WTC11 (cell line): ENCODE results near the gene GPC1. TPM values are rescaled to one million over a fixed set of nuclear protein-coding genes. Genes with fewer than 3 reads are reported as not detected.

Experiments
- ATAC-seq: fragments of 200-7000 bp; cut with Tn5 transposase; 2 replicates; pipeline ENCODE4 v1.10.0; 2021; ENCODE audit warnings: mild to moderate bottlenecking, moderate library complexity
- CTCF ChIA-PET: fragments of 300-600 bp; sonication (Branson Sonifier 250); formaldehyde crosslinking; loops from one replicate; lab custom pipeline; 2021; ENCODE audit warnings: antibody characterized with exemption; lab: Charles Lee
- POLR2A ChIA-PET: fragments of 350-600 bp; sonication (Branson Sonifier 250); formaldehyde crosslinking; loops from one replicate; lab custom pipeline; 2021; ENCODE audit warnings: antibody characterized with exemption; lab: Charles Lee
- DNase-seq: peaks from one replicate; pipeline ENCODE4 v3.0.0; 2021; ENCODE audit warnings: low spot score
- H3K27ac Mint-ChIP-seq: 2 replicates; pipeline ENCODE4 v1.8.0; 2021; ENCODE audit warnings: mixed read lengths
- H3K27me3 Mint-ChIP-seq: 2 replicates; pipeline ENCODE4 v1.8.0; 2021; ENCODE audit warnings: low read depth, mild to moderate bottlenecking, moderate library complexity, mixed read lengths
- H3K36me3 Mint-ChIP-seq: 2 replicates; pipeline ENCODE4 v1.8.0; 2021; ENCODE audit warnings: mixed read lengths
- H3K4me1 Mint-ChIP-seq: 2 replicates; pipeline ENCODE4 v1.8.0; 2022; ENCODE audit warnings: mixed read lengths
- H3K4me3 Mint-ChIP-seq: 2 replicates; pipeline ENCODE4 v1.8.0; 2021; ENCODE audit warnings: mild to moderate bottlenecking, moderate library complexity, mixed read lengths
- H3K9me3 Mint-ChIP-seq: 2 replicates; pipeline ENCODE4 v1.8.0; 2021; ENCODE audit warnings: mixed read lengths
- CTCF ChIP-seq: fragments of 200-600 bp; IDR thresholded peaks from 2 replicates; pipeline ENCODE4 v1.8.0; 2022; ENCODE audit warnings: antibody characterized with exemption
- ESRRA ChIP-seq: sonication (generic); formaldehyde crosslinking; IDR thresholded peaks from 2 replicates; pipeline ENCODE4 v1.8.1; 2022; ENCODE audit warnings: mild to moderate bottlenecking, missing genetic modification reagents, borderline replicate concordance
- ETV6 ChIP-seq: sonication (generic); formaldehyde crosslinking; IDR thresholded peaks from 2 replicates; pipeline ENCODE4 v1.8.1; 2022; ENCODE audit warnings: mild to moderate bottlenecking, missing genetic modification reagents
- GRHL2 ChIP-seq: fragments of 250-450 bp; sonication (Bioruptor Pico); IDR thresholded peaks from 2 replicates; pipeline ENCODE4 v1.8.0; 2022; ENCODE audit warnings: mild to moderate bottlenecking, moderate library complexity; ENCODE audit not compliant: insufficient replicate concordance, severe bottlenecking
- HMGXB4 ChIP-seq: sonication (generic); formaldehyde crosslinking; IDR thresholded peaks from 2 replicates; pipeline ENCODE4 v1.8.1; 2023; ENCODE audit warnings: mild to moderate bottlenecking, moderate library complexity, missing genetic modification reagents
- MAX ChIP-seq: sonication (generic); formaldehyde crosslinking; IDR thresholded peaks from 2 replicates; pipeline ENCODE4 v1.8.0; 2022; ENCODE audit warnings: mild to moderate bottlenecking, missing genetic modification reagents
- NFATC4 ChIP-seq: fragments of 250-450 bp; sonication (Bioruptor Pico); IDR thresholded peaks from 2 replicates; pipeline ENCODE4 v1.9.0; 2021; ENCODE audit warnings: mild to moderate bottlenecking
- NFYB ChIP-seq: sonication (generic); formaldehyde crosslinking; conservative IDR thresholded peaks from 2 replicates; pipeline ENCODE4 v1.8.0; 2022; ENCODE audit warnings: low read depth, missing genetic modification reagents
- NR1H2 ChIP-seq: sonication (generic); formaldehyde crosslinking; IDR thresholded peaks from 2 replicates; pipeline ENCODE4 v1.9.0; 2021; ENCODE audit warnings: mild to moderate bottlenecking, moderate library complexity, missing genetic modification reagents
- PREB ChIP-seq: sonication (generic); formaldehyde crosslinking; IDR thresholded peaks from 2 replicates; pipeline ENCODE4 v1.8.1; 2022; ENCODE audit warnings: mild to moderate bottlenecking, missing genetic modification reagents, moderate library complexity, borderline replicate concordance
- RORB ChIP-seq: fragments of 250-450 bp; sonication (Bioruptor Pico); IDR thresholded peaks from 2 replicates; pipeline ENCODE4 v1.9.0; 2021; ENCODE audit warnings: mild to moderate bottlenecking
- SMAD3 ChIP-seq: sonication (generic); formaldehyde crosslinking; IDR thresholded peaks from 2 replicates; pipeline ENCODE4 v1.8.0; 2022; ENCODE audit warnings: missing genetic modification reagents, mild to moderate bottlenecking, borderline replicate concordance
- SMAD4 ChIP-seq: sonication (generic); formaldehyde crosslinking; IDR thresholded peaks from 2 replicates; pipeline ENCODE4 v1.8.0; 2022; ENCODE audit warnings: mild to moderate bottlenecking, missing genetic modification reagents
- TEAD4 ChIP-seq: sonication (generic); formaldehyde crosslinking; IDR thresholded peaks from 2 replicates; pipeline ENCODE4 v1.8.0; 2022; ENCODE audit warnings: mild to moderate bottlenecking, missing genetic modification reagents
- ZNF121 ChIP-seq: sonication (generic); formaldehyde crosslinking; IDR thresholded peaks from 2 replicates; pipeline ENCODE4 v1.8.0; 2023; ENCODE audit warnings: missing genetic modification reagents
- ZNF281 ChIP-seq: sonication (generic); formaldehyde crosslinking; IDR thresholded peaks from 2 replicates; pipeline ENCODE4 v1.8.0; 2023; ENCODE audit warnings: mild to moderate bottlenecking, missing genetic modification reagents
- ZNF423 ChIP-seq: fragments of 250-450 bp; sonication (Bioruptor Pico); IDR thresholded peaks from 2 replicates; pipeline ENCODE4 v2.1.2; 2022; ENCODE audit warnings: mild to moderate bottlenecking, moderate library complexity
- ZNF425 ChIP-seq: fragments of 250-450 bp; sonication (Bioruptor Pico); conservative IDR thresholded peaks from 2 replicates; pipeline ENCODE4 v1.9.0; 2021; ENCODE audit warnings: mild to moderate bottlenecking
- total RNA-seq: library from RNA; stranded (reverse); gene quantifications from 3 replicates; pipeline ENCODE4 v1.2.3, GENCODE V29; 2021
- TF ChIP-seq, protein P1 (sequence below): sonication (generic); formaldehyde crosslinking; conservative IDR thresholded peaks from 2 replicates; pipeline ENCODE4 v1.8.1; 2023; ENCODE audit warnings: mild to moderate bottlenecking, low read depth, missing genetic modification reagents, moderate library complexity
- TF ChIP-seq, protein P2 (sequence below): fragments of 250-450 bp; sonication (Bioruptor Pico); IDR thresholded peaks from 2 replicates; pipeline ENCODE4 v1.9.0; 2021; ENCODE audit warnings: moderate library complexity, mild to moderate bottlenecking, inconsistent platforms, borderline replicate concordance

Gene GPC1
- total RNA-seq, 1 experiment from 2014 or later: 41.5 TPM

DNA sequence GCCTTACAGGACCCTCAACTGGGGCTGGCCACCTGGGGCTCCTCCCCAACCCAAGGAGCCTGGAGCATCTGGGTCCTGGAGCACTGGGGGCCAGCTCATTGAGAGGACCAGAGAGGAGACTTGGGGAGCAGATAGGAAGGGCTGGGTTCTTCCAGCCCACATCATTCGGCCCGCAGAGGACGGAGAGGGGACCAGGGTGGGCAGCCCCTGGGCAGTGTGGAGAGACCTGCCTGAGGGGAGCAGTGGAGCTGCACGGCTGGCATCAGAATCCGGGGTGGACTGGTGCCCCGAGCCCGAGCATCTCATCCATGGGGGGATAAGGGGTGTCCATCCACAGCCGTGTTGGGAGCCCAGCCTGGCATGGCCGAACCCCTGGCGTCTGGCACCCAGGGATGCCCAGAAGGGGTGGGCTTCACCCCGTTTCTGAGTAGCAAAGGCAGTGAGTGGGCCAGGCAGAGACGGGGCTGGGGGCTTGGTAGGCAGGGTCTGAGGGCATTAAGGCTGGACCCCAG is 11.3 kb downstream of the GPC1 start (continued):
- TF ChIP-seq HMGXB4 (CRISPR knock-in tag) (no peak), ESRRA (CRISPR knock-in tag) (no peak), RORB (no peak), CTCF (no peak), SMAD4 (CRISPR knock-in tag) (no peak), ZNF281 (CRISPR knock-in tag) (no peak), NR1H2 (no peak), NFYB (no peak)

GRCh38 chr2:240447331-240447730 is 11.9 kb downstream of the GPC1 start:
- H3K4me3 Mint-ChIP-seq: no peak overlapping the region
- POLR2A ChIA-PET: no interaction called here
- no peaks in the 10 kb centered on the region for H3K36me3 Mint-ChIP-seq
- no peak overlapping the region for H3K27ac Mint-ChIP-seq
- peaks cover 8% of the 10 kb centered on the region; the same call in 1 of the 2 replicates for H3K27me3 Mint-ChIP-seq
- DNase-seq (no peak), ATAC-seq (no peak)
- TF ChIP-seq PREB (CRISPR knock-in tag): no peak
- CTCF ChIA-PET: no interaction called here
- peaks cover 17% of the 10 kb centered on the region for H3K4me1 Mint-ChIP-seq
- H3K9me3 Mint-ChIP-seq: no peaks in the 10 kb centered on the region

DNA sequence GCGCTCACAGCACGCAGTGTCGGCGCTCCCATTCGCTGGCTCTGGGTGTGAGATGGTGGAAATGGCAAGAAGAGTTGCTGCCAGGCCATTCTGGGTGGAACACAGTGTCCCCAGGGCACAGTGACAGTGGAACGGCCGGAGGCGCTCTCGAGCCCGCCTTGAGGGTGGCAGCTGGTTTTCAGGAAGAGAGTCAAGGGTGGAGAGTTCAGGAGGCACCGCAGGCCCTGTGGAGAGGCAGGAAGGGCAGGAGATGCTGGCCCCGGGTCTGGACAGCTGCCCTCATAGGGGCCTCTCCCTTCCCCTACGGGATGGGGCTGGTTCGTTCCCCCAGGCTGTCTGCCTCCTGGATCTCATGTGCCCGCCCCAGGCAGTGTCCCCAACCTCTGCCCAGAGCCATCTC is 12.5 kb downstream of the GPC1 start:
- Mint-ChIP-seq H3K27me3 (peaks cover 8% of the 10 kb centered on the region; the same call in 1 of the 2 replicates), H3K36me3 (no peaks in the 10 kb centered on the region), H3K27ac (no peak overlapping the region), H3K4me3 (no peak overlapping the region), H3K9me3 (no peaks in the 10 kb centered on the region), H3K4me1 (peaks cover 17% of the 10 kb centered on the region)
- DNase-seq (no peak), ATAC-seq (no peak)
- POLR2A ChIA-PET: no interaction called here
- CTCF ChIA-PET: no interaction called here
- TF ChIP-seq GRHL2 (CRISPR knock-in tag): no peak
- TF ChIP-seq ZNF423 (CRISPR knock-in tag): no peak
- TF ChIP-seq, protein P1, sequence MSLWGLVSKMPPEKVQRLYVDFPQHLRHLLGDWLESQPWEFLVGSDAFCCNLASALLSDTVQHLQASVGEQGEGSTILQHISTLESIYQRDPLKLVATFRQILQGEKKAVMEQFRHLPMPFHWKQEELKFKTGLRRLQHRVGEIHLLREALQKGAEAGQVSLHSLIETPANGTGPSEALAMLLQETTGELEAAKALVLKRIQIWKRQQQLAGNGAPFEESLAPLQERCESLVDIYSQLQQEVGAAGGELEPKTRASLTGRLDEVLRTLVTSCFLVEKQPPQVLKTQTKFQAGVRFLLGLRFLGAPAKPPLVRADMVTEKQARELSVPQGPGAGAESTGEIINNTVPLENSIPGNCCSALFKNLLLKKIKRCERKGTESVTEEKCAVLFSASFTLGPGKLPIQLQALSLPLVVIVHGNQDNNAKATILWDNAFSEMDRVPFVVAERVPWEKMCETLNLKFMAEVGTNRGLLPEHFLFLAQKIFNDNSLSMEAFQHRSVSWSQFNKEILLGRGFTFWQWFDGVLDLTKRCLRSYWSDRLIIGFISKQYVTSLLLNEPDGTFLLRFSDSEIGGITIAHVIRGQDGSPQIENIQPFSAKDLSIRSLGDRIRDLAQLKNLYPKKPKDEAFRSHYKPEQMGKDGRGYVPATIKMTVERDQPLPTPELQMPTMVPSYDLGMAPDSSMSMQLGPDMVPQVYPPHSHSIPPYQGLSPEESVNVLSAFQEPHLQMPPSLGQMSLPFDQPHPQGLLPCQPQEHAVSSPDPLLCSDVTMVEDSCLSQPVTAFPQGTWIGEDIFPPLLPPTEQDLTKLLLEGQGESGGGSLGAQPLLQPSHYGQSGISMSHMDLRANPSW (CRISPR knock-in tag): no peak
- no peak for TF ChIP-seq ZNF425 (CRISPR knock-in tag)
- no peak for TF ChIP-seq MAX (CRISPR knock-in tag)
- TF ChIP-seq, protein P2, sequence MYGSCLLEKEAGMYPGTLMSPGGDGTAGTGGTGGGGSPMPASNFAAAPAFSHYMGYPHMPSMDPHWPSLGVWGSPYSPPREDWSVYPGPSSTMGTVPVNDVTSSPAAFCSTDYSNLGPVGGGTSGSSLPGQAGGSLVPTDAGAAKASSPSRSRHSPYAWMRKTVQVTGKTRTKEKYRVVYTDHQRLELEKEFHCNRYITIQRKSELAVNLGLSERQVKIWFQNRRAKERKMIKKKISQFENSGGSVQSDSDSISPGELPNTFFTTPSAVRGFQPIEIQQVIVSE (CRISPR knock-in tag): no peak
- no peak for TF ChIP-seq ETV6 (CRISPR knock-in tag)
- no peak for TF ChIP-seq ZNF121 (CRISPR knock-in tag)
- TF ChIP-seq SMAD3: no peak
- no peak for TF ChIP-seq TEAD4
- no peak for TF ChIP-seq NFATC4 (CRISPR knock-in tag)
